Loucy (cell line): Measurements from ENCODE around the gene KAT7.

Experiments
- H2AFZ ChIP-seq: fragments of 200-600 bp; sonication (generic); 2 replicates; pipeline ENCODE4 v1.6.0; 2016; ENCODE audit warnings: antibody characterized with exemption, mild to moderate bottlenecking, low read length, moderate library complexity
- H3F3A ChIP-seq: fragments of 200-600 bp; 2 replicates; pipeline ENCODE4 v1.6.0; 2016; ENCODE audit warnings: antibody characterized with exemption, low read depth, mild to moderate bottlenecking
- H3K27me3 ChIP-seq: fragments of 200-600 bp; sonication (generic); 2 replicates; pipeline ENCODE4 v1.6.1; 2014; ENCODE audit warnings: low read length, mild to moderate bottlenecking; ENCODE audit not compliant: insufficient read depth, poor library complexity, severe bottlenecking
- H3K36me3 ChIP-seq: fragments of 200-600 bp; sonication (generic); 2 replicates; pipeline ENCODE4 v1.6.1; 2016; ENCODE audit warnings: low read length; ENCODE audit not compliant: insufficient read depth
- H3K4me1 ChIP-seq: fragments of 200-600 bp; sonication (generic); 2 replicates; pipeline ENCODE4 v1.5.1; 2014; ENCODE audit warnings: low read length, mild to moderate bottlenecking; ENCODE audit not compliant: insufficient read depth, poor library complexity, severe bottlenecking
- H3K4me2 ChIP-seq: fragments of 200-600 bp; sonication (generic); 2 replicates; pipeline ENCODE4 v1.6.0; 2014; ENCODE audit warnings: antibody characterized with exemption, low read length, low read depth, mild to moderate bottlenecking; ENCODE audit not compliant: poor library complexity, severe bottlenecking
- H3K4me3 ChIP-seq: fragments of 200-600 bp; sonication (generic); 2 replicates; pipeline ENCODE4 v1.5.1; 2014; ENCODE audit warnings: low read length, mild to moderate bottlenecking, mixed read lengths; ENCODE audit not compliant: poor library complexity, severe bottlenecking
- H3K79me2 ChIP-seq: fragments of 200-600 bp; sonication (generic); 2 replicates; pipeline ENCODE4 v1.6.1; 2014; ENCODE audit warnings: low read length; ENCODE audit not compliant: insufficient read depth
- H3K9ac ChIP-seq: fragments of 200-600 bp; sonication (generic); 2 replicates; pipeline ENCODE4 v1.6.0; 2014; ENCODE audit warnings: mild to moderate bottlenecking, low read depth, low read length, moderate library complexity; ENCODE audit not compliant: poor library complexity, severe bottlenecking
- H3K9me2 ChIP-seq: fragments of 200-600 bp; sonication (generic); replicated peaks from 2 replicates; pipeline ENCODE4 v1.6.1; 2016; ENCODE audit warnings: low read depth, low read length, mixed read lengths
- H3K9me3 ChIP-seq: fragments of 200-600 bp; sonication (generic); 2 replicates; pipeline ENCODE4 v1.6.1; 2014; ENCODE audit warnings: mild to moderate bottlenecking, antibody characterized with exemption, low read length, low read depth; ENCODE audit not compliant: insufficient read depth
- H4K20me1 ChIP-seq: fragments of 200-600 bp; sonication (generic); 2 replicates; pipeline ENCODE4 v1.6.0; 2014; ENCODE audit warnings: antibody characterized with exemption, low read length, mild to moderate bottlenecking; ENCODE audit not compliant: insufficient read depth, poor library complexity, severe bottlenecking
- EZH2phosphoT487 ChIP-seq: fragments of 200-600 bp; IDR thresholded peaks from 2 replicates; pipeline ENCODE4 v1.6.1; 2018; ENCODE audit warnings: antibody characterized with exemption, mild to moderate bottlenecking, moderate library complexity, borderline replicate concordance
- TF ChIP-seq, protein P1 (sequence below): fragments of 200-600 bp; sonication (generic); conservative IDR thresholded peaks from 2 replicates; pipeline ENCODE4 v1.5.1; 2014; ENCODE audit warnings: mild to moderate bottlenecking, antibody characterized with exemption, low read length

KAT7 gene

DNA sequence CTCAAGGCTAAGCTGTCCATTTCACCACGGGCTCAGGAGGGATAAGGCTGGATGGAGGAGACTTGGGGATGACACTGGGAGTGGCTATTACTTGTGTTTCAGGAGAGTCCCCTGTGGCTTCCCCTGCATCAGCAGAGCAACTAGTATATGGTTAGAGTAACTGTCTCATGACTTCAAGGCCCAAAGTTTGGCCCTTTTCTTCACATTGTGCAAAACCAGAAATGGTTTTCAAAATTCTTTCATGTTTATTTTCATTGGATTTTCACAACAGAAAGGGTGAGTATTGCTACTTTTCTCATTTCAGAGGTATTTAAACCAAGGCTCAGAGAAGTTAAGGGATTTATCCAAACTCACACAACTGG is 77.5 kb downstream of the KAT7 start:
- H2AFZ ChIP-seq, result no peak overlapping the region
- no peaks in the 10 kb centered on the region for H3K79me2 ChIP-seq
- no peak overlapping the region for H3K9ac ChIP-seq
- no peak overlapping the region for H3K4me3 ChIP-seq
- no peak for TF ChIP-seq EZH2phosphoT487
- no peaks in the 10 kb centered on the region for H3K27me3 ChIP-seq
- no peaks in the 10 kb centered on the region for H3K9me2 ChIP-seq
- H3F3A ChIP-seq, result no peaks in the 10 kb centered on the region
- H3K4me2 ChIP-seq, result no peak overlapping the region
- peaks cover 10% of the 10 kb centered on the region for H3K4me1 ChIP-seq
- H3K9me3 ChIP-seq, result no peaks in the 10 kb centered on the region
- no peaks in the 10 kb centered on the region for H3K36me3 ChIP-seq
- H4K20me1 ChIP-seq, result no peaks in the 10 kb centered on the region

DNA sequence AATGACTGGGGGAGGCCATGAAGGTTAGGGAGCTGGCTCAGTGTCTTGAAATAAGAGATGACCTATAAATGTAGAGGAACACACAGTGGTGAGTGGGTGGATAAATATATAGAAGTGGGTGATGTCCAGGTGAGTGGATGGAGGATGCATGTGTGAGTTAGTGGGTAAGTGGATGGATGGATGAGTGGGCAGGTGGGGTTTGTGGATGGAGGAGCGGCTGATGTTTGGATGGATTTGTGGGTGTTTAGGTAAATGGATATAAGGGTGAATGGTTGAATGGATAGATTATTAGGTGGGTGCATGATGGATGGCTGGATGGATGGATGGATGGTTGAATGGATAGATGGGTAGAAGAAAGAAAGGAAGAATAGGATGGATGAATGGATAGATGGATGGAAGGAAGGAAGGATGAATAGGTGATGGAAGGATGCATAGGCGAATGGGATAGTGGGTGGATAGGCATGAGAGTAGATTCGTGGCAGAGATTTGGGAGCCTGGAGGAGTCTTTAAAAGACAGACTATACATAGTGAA is 78.5 kb downstream of the KAT7 start:
- H3K4me2 ChIP-seq, result no peak overlapping the region
- no peaks in the 10 kb centered on the region for H4K20me1 ChIP-seq
- H3K4me3 ChIP-seq, result no peak overlapping the region
- no peak overlapping the region for H2AFZ ChIP-seq
- H3K27me3 ChIP-seq, result no peaks in the 10 kb centered on the region
- H3K9me2 ChIP-seq, result no peaks in the 10 kb centered on the region
- no peaks in the 10 kb centered on the region for H3F3A ChIP-seq
- no peaks in the 10 kb centered on the region for H3K9me3 ChIP-seq
- H3K36me3 ChIP-seq, result no peaks in the 10 kb centered on the region
- no peak overlapping the region for H3K9ac ChIP-seq
- TF ChIP-seq, protein P1, sequence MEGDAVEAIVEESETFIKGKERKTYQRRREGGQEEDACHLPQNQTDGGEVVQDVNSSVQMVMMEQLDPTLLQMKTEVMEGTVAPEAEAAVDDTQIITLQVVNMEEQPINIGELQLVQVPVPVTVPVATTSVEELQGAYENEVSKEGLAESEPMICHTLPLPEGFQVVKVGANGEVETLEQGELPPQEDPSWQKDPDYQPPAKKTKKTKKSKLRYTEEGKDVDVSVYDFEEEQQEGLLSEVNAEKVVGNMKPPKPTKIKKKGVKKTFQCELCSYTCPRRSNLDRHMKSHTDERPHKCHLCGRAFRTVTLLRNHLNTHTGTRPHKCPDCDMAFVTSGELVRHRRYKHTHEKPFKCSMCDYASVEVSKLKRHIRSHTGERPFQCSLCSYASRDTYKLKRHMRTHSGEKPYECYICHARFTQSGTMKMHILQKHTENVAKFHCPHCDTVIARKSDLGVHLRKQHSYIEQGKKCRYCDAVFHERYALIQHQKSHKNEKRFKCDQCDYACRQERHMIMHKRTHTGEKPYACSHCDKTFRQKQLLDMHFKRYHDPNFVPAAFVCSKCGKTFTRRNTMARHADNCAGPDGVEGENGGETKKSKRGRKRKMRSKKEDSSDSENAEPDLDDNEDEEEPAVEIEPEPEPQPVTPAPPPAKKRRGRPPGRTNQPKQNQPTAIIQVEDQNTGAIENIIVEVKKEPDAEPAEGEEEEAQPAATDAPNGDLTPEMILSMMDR, result no peak
- TF ChIP-seq EZH2phosphoT487, result no peak
- no peaks in the 10 kb centered on the region for H3K79me2 ChIP-seq
- peaks cover 10% of the 10 kb centered on the region for H3K4me1 ChIP-seq

DNA sequence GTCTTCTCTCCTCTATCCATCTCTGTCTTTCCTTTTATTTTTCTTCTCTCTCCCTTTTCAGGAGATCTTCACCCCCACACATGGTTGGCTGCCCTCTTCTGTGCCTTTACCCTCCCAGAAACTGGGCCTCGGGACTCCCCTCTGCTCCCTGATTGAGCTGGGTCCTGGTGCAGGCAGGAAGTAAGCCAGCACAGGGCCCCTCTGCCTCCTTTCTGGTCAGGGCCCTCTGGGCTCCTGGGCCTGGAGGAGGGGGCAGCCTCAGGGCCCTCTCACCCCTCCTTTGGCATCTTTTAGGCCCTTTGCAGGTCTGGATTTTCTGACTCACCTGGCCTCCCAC is 80.5 kb downstream of the KAT7 start:
- Histone ChIP-seq H4K20me1 (no peaks in the 10 kb centered on the region), H3K9me3 (no peaks in the 10 kb centered on the region), H3K36me3 (no peaks in the 10 kb centered on the region), H2AFZ (no peak overlapping the region), H3K9ac (peak overlapping the region; percentile 43), H3K4me3 (no peak overlapping the region), H3K9me2 (no peaks in the 10 kb centered on the region), H3F3A (no peaks in the 10 kb centered on the region), H3K4me1 (peaks cover 20% of the 10 kb centered on the region), H3K79me2 (no peaks in the 10 kb centered on the region), H3K4me2 (peak overlapping the region; percentile 13), H3K27me3 (no peaks in the 10 kb centered on the region)
- TF ChIP-seq, protein P1, result no peak
- TF ChIP-seq EZH2phosphoT487, result no peak

DNA sequence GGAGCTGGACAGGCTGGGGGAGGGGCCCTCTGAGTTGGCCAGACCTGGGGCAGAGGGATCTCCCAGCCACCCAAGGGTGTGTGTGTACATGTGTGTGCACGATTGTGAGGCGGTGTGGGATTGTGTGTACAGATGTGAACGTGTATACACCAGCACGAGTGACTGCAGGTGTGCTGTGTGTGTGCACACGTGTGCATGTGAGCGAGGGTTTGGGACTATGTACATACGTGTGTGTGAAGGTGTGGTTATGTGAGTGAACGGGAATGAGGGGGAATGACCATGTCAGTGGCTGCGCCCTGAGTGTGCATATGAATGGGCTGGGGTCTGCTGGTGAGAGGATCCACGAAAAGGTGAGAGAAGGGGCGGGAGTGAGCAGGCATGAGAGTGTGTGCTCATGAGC is 81.8 kb downstream of the KAT7 start:
- no peaks in the 10 kb centered on the region for H3K79me2 ChIP-seq
- H2AFZ ChIP-seq, result no peak overlapping the region
- TF ChIP-seq EZH2phosphoT487, result no peak
- TF ChIP-seq, protein P1, result no peak
- H3K9me3 ChIP-seq, result no peaks in the 10 kb centered on the region
- H3K4me2 ChIP-seq, result no peak overlapping the region
- no peak overlapping the region for H3K9ac ChIP-seq
- peaks cover 20% of the 10 kb centered on the region for H3K4me1 ChIP-seq
- no peak overlapping the region for H3K4me3 ChIP-seq
- H3K36me3 ChIP-seq, result no peaks in the 10 kb centered on the region
- no peaks in the 10 kb centered on the region for H3F3A ChIP-seq
- no peaks in the 10 kb centered on the region for H3K27me3 ChIP-seq
- H3K9me2 ChIP-seq, result no peaks in the 10 kb centered on the region
- no peaks in the 10 kb centered on the region for H4K20me1 ChIP-seq
